Measurements from ENCODE around the gene PPP2R2B. TPM values are rescaled to one million over a fixed set of nuclear protein-coding genes. Genes with fewer than 3 reads are reported as not detected.
A peak's percentile ranks its signal among the peaks of the same experiment; 100 is the strongest.

PPP2R2B gene
- polyA plus RNA-seq, 1 donor (not counting 4 experiments of a cell fraction or from before 2014, with no cell fraction given) = 0.33 TPM

- Histone ChIP-seq H3K9ac (ENCODE audit: control insufficient read depth, extremely low read depth, insufficient read depth, low read length) (no peak overlapping the region), H3K4me2 (ENCODE audit: control insufficient read depth, extremely low read depth, insufficient read depth, low read depth, low read length) (peak overlapping the region; percentile 83), H3K27ac (ENCODE audit: control insufficient read depth, insufficient read depth, low read length) (no peak overlapping the region), H3K4me1 (ENCODE audit: control insufficient read depth, extremely low read depth, insufficient read depth, low read length) (peaks cover 10% of the 10 kb centered on the region), H2AFZ (ENCODE audit: control insufficient read depth, low read length) (no peak overlapping the region), H3K9me1 (ENCODE audit: control insufficient read depth, extremely low read depth, insufficient read depth, low read length) (no peaks in the 10 kb centered on the region), H3K4me3 (ENCODE audit: control insufficient read depth in 2 of 3, extremely low read depth in 1 of 3, insufficient read depth in 2 of 3, low read depth in 1 of 3, low read length in 3 of 3) (peak overlapping the region; percentile 41 to 65 (median 54)), H3K79me2 (ENCODE audit: control insufficient read depth, insufficient read depth, low read length) (no peaks in the 10 kb centered on the region), H4K20me1 (ENCODE audit: control insufficient read depth, extremely low read depth, insufficient read depth, low read length) (no peaks in the 10 kb centered on the region), H3K9me3 (ENCODE audit: control insufficient read depth, low read depth, low read length) (no peaks in the 10 kb centered on the region), H3K36me3 (ENCODE audit: control insufficient read depth in 2 of 2, extremely low read depth in 1 of 2, insufficient read depth in 2 of 2, low read length in 2 of 2) (no peaks in the 10 kb centered on the region), H3K27me3 (ENCODE audit: control insufficient read depth, extremely low read depth, insufficient read depth, low read length) (peaks cover 30% of the 10 kb centered on the region)
- dilution Hi-C loops (cut with MboI; ENCODE audit: extremely low pct_ligation_motif_present, low sequenced_read_pairs) = no loop called here
- FAIRE-seq (no peak), DNase-seq (ENCODE audit: low read depth, low spot score) (no peak)
- TF ChIP-seq EZH2 (IDR thresholded peaks at IDR 0.05; ENCODE audit: low read length) = peak; percentile 1
- TF ChIP-seq, protein P1, sequence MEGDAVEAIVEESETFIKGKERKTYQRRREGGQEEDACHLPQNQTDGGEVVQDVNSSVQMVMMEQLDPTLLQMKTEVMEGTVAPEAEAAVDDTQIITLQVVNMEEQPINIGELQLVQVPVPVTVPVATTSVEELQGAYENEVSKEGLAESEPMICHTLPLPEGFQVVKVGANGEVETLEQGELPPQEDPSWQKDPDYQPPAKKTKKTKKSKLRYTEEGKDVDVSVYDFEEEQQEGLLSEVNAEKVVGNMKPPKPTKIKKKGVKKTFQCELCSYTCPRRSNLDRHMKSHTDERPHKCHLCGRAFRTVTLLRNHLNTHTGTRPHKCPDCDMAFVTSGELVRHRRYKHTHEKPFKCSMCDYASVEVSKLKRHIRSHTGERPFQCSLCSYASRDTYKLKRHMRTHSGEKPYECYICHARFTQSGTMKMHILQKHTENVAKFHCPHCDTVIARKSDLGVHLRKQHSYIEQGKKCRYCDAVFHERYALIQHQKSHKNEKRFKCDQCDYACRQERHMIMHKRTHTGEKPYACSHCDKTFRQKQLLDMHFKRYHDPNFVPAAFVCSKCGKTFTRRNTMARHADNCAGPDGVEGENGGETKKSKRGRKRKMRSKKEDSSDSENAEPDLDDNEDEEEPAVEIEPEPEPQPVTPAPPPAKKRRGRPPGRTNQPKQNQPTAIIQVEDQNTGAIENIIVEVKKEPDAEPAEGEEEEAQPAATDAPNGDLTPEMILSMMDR (optimal IDR thresholded peaks at IDR 0.05 in 1 of 3, IDR thresholded peaks at IDR 0.05 in 1 of 3, conservative IDR thresholded peaks at IDR 0.05 in 1 of 3; ENCODE audit: extremely low read depth in 1 of 3, insufficient read depth in 2 of 3, low read length in 3 of 3) = no peak
Measured at GRCh38 chr5:146877178-146877681, 1.3 kb downstream of the PPP2R2B start.

DNA sequence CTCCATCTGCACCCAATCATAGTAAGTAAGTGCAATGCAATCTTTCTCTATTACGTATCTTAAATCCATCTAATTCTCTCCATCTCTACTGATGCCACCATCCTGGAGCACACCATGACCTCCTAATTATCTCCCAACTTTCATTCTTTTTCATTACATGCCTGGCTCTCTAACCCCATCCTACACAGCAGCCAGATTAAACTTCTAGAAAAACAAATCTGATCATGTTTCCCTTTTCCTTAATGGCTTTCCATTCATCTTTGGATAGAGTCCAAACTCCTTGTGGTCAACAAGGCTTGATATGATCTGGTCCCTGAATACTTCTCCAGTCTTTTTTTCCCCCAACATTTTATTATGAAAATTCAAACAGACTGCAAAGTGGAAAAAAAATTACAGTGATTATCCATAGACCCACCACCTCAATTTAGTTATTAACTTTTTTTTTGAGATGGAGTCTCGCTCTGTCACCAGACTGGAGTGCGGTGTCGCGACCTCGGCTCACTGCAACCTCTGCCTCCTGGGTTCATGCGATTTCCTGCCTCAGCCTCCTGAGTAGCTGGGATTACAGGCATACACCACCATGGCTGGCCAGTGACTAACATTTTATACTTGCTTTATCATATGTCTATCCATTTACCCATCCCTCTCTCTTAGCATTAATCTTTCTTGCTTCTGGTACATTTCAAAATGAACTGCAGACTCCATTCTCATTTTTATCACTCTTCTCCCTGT lies 5.2 kb downstream of the PPP2R2B start:
- H3K27ac ChIP-seq (ENCODE audit: control insufficient read depth, insufficient read depth, low read length) = no peak overlapping the region
- no peaks in the 10 kb centered on the region for H3K36me3 ChIP-seq (ENCODE audit: control insufficient read depth in 2 of 2, extremely low read depth in 1 of 2, insufficient read depth in 2 of 2, low read length in 2 of 2)
- no peak overlapping the region for H3K4me2 ChIP-seq (ENCODE audit: control insufficient read depth, extremely low read depth, insufficient read depth, low read depth, low read length)
- FAIRE-seq = no peak
- H3K9ac ChIP-seq (ENCODE audit: control insufficient read depth, extremely low read depth, insufficient read depth, low read length) = no peak overlapping the region
- no peak overlapping the region for H3K4me3 ChIP-seq (ENCODE audit: control insufficient read depth in 2 of 3, extremely low read depth in 1 of 3, insufficient read depth in 2 of 3, low read depth in 1 of 3, low read length in 3 of 3)
- H3K4me1 ChIP-seq (ENCODE audit: control insufficient read depth, extremely low read depth, insufficient read depth, low read length) = peaks cover 10% of the 10 kb centered on the region
- TF ChIP-seq EZH2 (IDR thresholded peaks at IDR 0.05; ENCODE audit: low read length) = no peak
- H2AFZ ChIP-seq (ENCODE audit: control insufficient read depth, low read length) = no peak overlapping the region
- H3K9me1 ChIP-seq (ENCODE audit: control insufficient read depth, extremely low read depth, insufficient read depth, low read length) = no peaks in the 10 kb centered on the region
- H3K79me2 ChIP-seq (ENCODE audit: control insufficient read depth, insufficient read depth, low read length) = no peaks in the 10 kb centered on the region
- peaks cover 17% of the 10 kb centered on the region for H3K27me3 ChIP-seq (ENCODE audit: control insufficient read depth, extremely low read depth, insufficient read depth, low read length)
- dilution Hi-C loops (cut with MboI; ENCODE audit: extremely low pct_ligation_motif_present, low sequenced_read_pairs) = no loop called here
- H4K20me1 ChIP-seq (ENCODE audit: control insufficient read depth, extremely low read depth, insufficient read depth, low read length) = no peaks in the 10 kb centered on the region
- DNase-seq (ENCODE audit: low read depth, low spot score) = no peak
- no peaks in the 10 kb centered on the region for H3K9me3 ChIP-seq (ENCODE audit: control insufficient read depth, low read depth, low read length)
